ENCODE results near the gene PAPPA2.
"Not testable (repeated sequence)": the region's sequence is repeated elsewhere in the genome, so short reads cannot be mapped to it uniquely, and the experiment has no call there.

Gene PAPPA2

GRCh38 chr1:176545034-176545639 lies 82.2 kb downstream of the PAPPA2 start:
- DNase-seq (ENCODE audit: extremely low read depth in 1 of 2, low read depth in 1 of 2), result no peak

GRCh38 chr1:176546825-176547224 lies 83.8 kb downstream of the PAPPA2 start:
- DNase-seq (ENCODE audit: extremely low read depth in 1 of 2, low read depth in 1 of 2), result no peak

GRCh38 chr1:176551146-176551545 lies 88.2 kb downstream of the PAPPA2 start:
- no peak for DNase-seq (ENCODE audit: extremely low read depth in 1 of 2, low read depth in 1 of 2)

- no peak for DNase-seq (ENCODE audit: extremely low read depth in 1 of 2, low read depth in 1 of 2)
These were observed 89.4 kb downstream of the PAPPA2 start for GRCh38 chr1:176552217-176552991.

- DNase-seq (ENCODE audit: extremely low read depth in 1 of 2, low read depth in 1 of 2), result no peak
These were observed 90.0 kb downstream of the PAPPA2 start for GRCh38 chr1:176552999-176553398.

- no peak for DNase-seq (ENCODE audit: extremely low read depth in 1 of 2, low read depth in 1 of 2)
These were observed 93.3 kb downstream of the PAPPA2 start for GRCh38 chr1:176556288-176556687.

GRCh38 chr1:176557543-176558258 lies 94.7 kb downstream of the PAPPA2 start:
- no peak for DNase-seq (ENCODE audit: extremely low read depth in 1 of 2, low read depth in 1 of 2)

- DNase-seq (ENCODE audit: extremely low read depth in 1 of 2, low read depth in 1 of 2), result no peak
These were observed 95.6 kb downstream of the PAPPA2 start for GRCh38 chr1:176558561-176558960.

GRCh38 chr1:176559474-176559873 lies 96.5 kb downstream of the PAPPA2 start:
- no peak for DNase-seq (ENCODE audit: extremely low read depth in 1 of 2, low read depth in 1 of 2)

- no peak for DNase-seq (ENCODE audit: extremely low read depth in 1 of 2, low read depth in 1 of 2)
These were observed 96.9 kb downstream of the PAPPA2 start for GRCh38 chr1:176559878-176560277.

- no peak for DNase-seq (ENCODE audit: extremely low read depth in 1 of 2, low read depth in 1 of 2)
These were observed 97.7 kb downstream of the PAPPA2 start for GRCh38 chr1:176560681-176561080.

GRCh38 chr1:176561761-176562160 lies 98.8 kb downstream of the PAPPA2 start:
- not testable (repeated sequence) for DNase-seq (ENCODE audit: extremely low read depth in 1 of 2, low read depth in 1 of 2)

- no peak for DNase-seq (ENCODE audit: extremely low read depth in 1 of 2, low read depth in 1 of 2)
These were observed 103.3 kb downstream of the PAPPA2 start for GRCh38 chr1:176566004-176566975.

- no peak for DNase-seq (ENCODE audit: extremely low read depth in 1 of 2, low read depth in 1 of 2)
These were observed 104.3 kb downstream of the PAPPA2 start for GRCh38 chr1:176567190-176567794.

- no peak for DNase-seq (ENCODE audit: extremely low read depth in 1 of 2, low read depth in 1 of 2)
These were observed 105.2 kb downstream of the PAPPA2 start for GRCh38 chr1:176568185-176568584.

- DNase-seq (ENCODE audit: extremely low read depth in 1 of 2, low read depth in 1 of 2), result no peak
These were observed 111.8 kb downstream of the PAPPA2 start for GRCh38 chr1:176574756-176575155.

- DNase-seq (ENCODE audit: extremely low read depth in 1 of 2, low read depth in 1 of 2), result no peak
These were observed 113.0 kb downstream of the PAPPA2 start for GRCh38 chr1:176575991-176576390.

- DNase-seq (ENCODE audit: extremely low read depth in 1 of 2, low read depth in 1 of 2), result no peak
These were observed 113.7 kb downstream of the PAPPA2 start for GRCh38 chr1:176576670-176577069.

- DNase-seq (ENCODE audit: extremely low read depth in 1 of 2, low read depth in 1 of 2), result no peak
These were observed 114.7 kb downstream of the PAPPA2 start for GRCh38 chr1:176577646-176578197.

- no peak for DNase-seq (ENCODE audit: extremely low read depth in 1 of 2, low read depth in 1 of 2)
These were observed 116.1 kb downstream of the PAPPA2 start for GRCh38 chr1:176579087-176579486.

All from stimulated activated CD8-positive, alpha-beta memory T cell treated with anti-CD3 and anti-CD28 coated beads, Interleukin-7, amount 100 ng/mL, for 48 hours (primary cell).